Measurements from ENCODE around the gene SYF2. TPM values are rescaled to one million over a fixed set of nuclear protein-coding genes. Genes with fewer than 3 reads are reported as not detected.

SYF2 gene
- total RNA-seq, 3 donors from 2014 or later (not counting 1 experiment from before 2014, with no cell fraction given): 67.9 to 92.2 (median 75.3) TPM

- 23% methylated on average over 13 of the region's 13 CpGs for WGBS (ENCODE audit: insufficient coverage)
- H3K27ac ChIP-seq (ENCODE audit: low read length): peak overlapping the region; percentile 87
- no peaks in the 10 kb centered on the region for H3K9me3 ChIP-seq (ENCODE audit: control insufficient read depth, insufficient read depth, low read length)
- no peak overlapping the region for H3K27ac Mint-ChIP-seq
- H3K4me3 Mint-ChIP-seq: no peak overlapping the region
- H3K4me1 ChIP-seq (ENCODE audit: control insufficient read depth, insufficient read depth, low read length): peaks cover 21% of the 10 kb centered on the region
- H3K27me3 Mint-ChIP-seq (ENCODE audit: low read depth in 2 of 2): no peaks in the 10 kb centered on the region
- intact Hi-C loops (cut with micrococcal nuclease): loop anchor here (1.0 kb wide), 1 partner anchor 14 kb away; the partner anchor contains the start of gene RSRP1
- peaks cover 9% of the 10 kb centered on the region for H3K36me3 Mint-ChIP-seq
- H3K36me3 ChIP-seq (ENCODE audit: control insufficient read depth, insufficient read depth, low read length): peaks cover 18% of the 10 kb centered on the region
- DNase-seq (peak; percentile 51 to 73), ATAC-seq (peak; percentile 57 to 73 (median 62))
- H3K4me3 ChIP-seq (ENCODE audit: low read length): peak overlapping the region; percentile 68
- no peaks in the 10 kb centered on the region for H3K27me3 ChIP-seq (ENCODE audit: control insufficient read depth, insufficient read depth, low read length)
- H3K9me3 Mint-ChIP-seq: no peaks in the 10 kb centered on the region
- TF ChIP-seq CTCF (IDR thresholded peaks at IDR 0.05): no peak
- peaks cover 0 to 2% of the 10 kb centered on the region in 2 donors for H3K4me1 Mint-ChIP-seq
Observed at GRCh38 chr1:25232866-25233784, 823 bp upstream of the SYF2 start.

GRCh38 chr1:25223471-25223870 lies 8.8 kb downstream of the SYF2 start:
- ATAC-seq (no peak), DNase-seq (no peak)
- no peak overlapping the region for H3K4me3 ChIP-seq (ENCODE audit: low read length)
- intact Hi-C loops (cut with micrococcal nuclease): no loop called here
- Mint-ChIP-seq H3K36me3 (peaks cover 25% of the 10 kb centered on the region), H3K27me3 (ENCODE audit: low read depth in 2 of 2) (no peaks in the 10 kb centered on the region), H3K4me3 (no peak overlapping the region), H3K27ac (no peak overlapping the region), H3K4me1 (peaks cover 0 to 11% of the 10 kb centered on the region in 2 donors), H3K9me3 (no peaks in the 10 kb centered on the region)
- H3K4me1 ChIP-seq (ENCODE audit: control insufficient read depth, insufficient read depth, low read length): no peaks in the 10 kb centered on the region
- TF ChIP-seq CTCF (IDR thresholded peaks at IDR 0.05): no peak
- H3K9me3 ChIP-seq (ENCODE audit: control insufficient read depth, insufficient read depth, low read length): no peaks in the 10 kb centered on the region
- no peak overlapping the region for H3K27ac ChIP-seq (ENCODE audit: low read length)
- no peaks in the 10 kb centered on the region for H3K27me3 ChIP-seq (ENCODE audit: control insufficient read depth, insufficient read depth, low read length)
- H3K36me3 ChIP-seq (ENCODE audit: control insufficient read depth, insufficient read depth, low read length): peaks cover 68% of the 10 kb centered on the region
- 94% methylated on average over 3 of the region's 3 CpGs for WGBS (ENCODE audit: insufficient coverage)

- intact Hi-C loops (cut with micrococcal nuclease): no loop called here
- H3K4me3 ChIP-seq (ENCODE audit: low read length): no peak overlapping the region
- peaks cover 17% of the 10 kb centered on the region for H3K36me3 Mint-ChIP-seq
- no peaks in the 10 kb centered on the region for H3K9me3 Mint-ChIP-seq
- no peak for DNase-seq
- H3K27ac ChIP-seq (ENCODE audit: low read length): no peak overlapping the region
- H3K36me3 ChIP-seq (ENCODE audit: control insufficient read depth, insufficient read depth, low read length): peaks cover 60% of the 10 kb centered on the region
- H3K4me3 Mint-ChIP-seq: no peak overlapping the region
- H3K4me1 ChIP-seq (ENCODE audit: control insufficient read depth, insufficient read depth, low read length): no peaks in the 10 kb centered on the region
- H3K27me3 ChIP-seq (ENCODE audit: control insufficient read depth, insufficient read depth, low read length): no peaks in the 10 kb centered on the region
- WGBS (ENCODE audit: insufficient coverage): 95% methylated on average over 4 of the region's 4 CpGs
- H3K9me3 ChIP-seq (ENCODE audit: control insufficient read depth, insufficient read depth, low read length): no peaks in the 10 kb centered on the region
- H3K27ac Mint-ChIP-seq: no peak overlapping the region
- no peaks in the 10 kb centered on the region for H3K27me3 Mint-ChIP-seq (ENCODE audit: low read depth in 2 of 2)
- TF ChIP-seq CTCF (IDR thresholded peaks at IDR 0.05): no peak
- peaks cover 0 to 6% of the 10 kb centered on the region in 2 donors for H3K4me1 Mint-ChIP-seq
- ATAC-seq: no peak
Observed at GRCh38 chr1:25222606-25223005, 9.7 kb downstream of the SYF2 start.
